ENCODE data around the gene HHAT.

Gene HHAT

DNA sequence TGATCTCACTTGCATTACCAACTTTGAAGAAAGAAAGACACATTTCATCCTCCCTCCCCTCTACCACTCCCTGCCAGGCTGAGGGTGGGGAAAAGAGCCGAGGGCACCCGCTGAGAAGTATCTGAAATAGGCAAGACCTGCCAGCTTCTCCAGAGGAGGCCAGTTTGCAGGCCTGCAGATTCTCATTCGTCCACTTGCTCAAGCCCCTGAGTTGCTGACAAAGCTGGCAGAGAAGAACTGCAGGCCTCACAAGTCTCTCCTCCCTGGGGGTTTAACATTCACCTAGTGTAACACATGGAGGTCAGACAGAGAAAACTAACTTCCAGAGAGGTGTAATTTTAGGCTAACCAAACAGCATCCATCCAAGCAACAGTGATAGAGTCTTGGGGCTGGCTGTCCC is 376.4 kb downstream of the HHAT start:
- no peak overlapping the region for H2AK5ac ChIP-seq (ENCODE audit: low read length)
- no peak overlapping the region for H2BK5ac ChIP-seq (ENCODE audit: low read length)
- H4K5ac ChIP-seq (ENCODE audit: low read length): no peak overlapping the region
- H3K4me1 ChIP-seq (ENCODE audit: control insufficient read depth, low read depth, low read length): no peaks in the 10 kb centered on the region
- H2BK120ac ChIP-seq (ENCODE audit: low read depth, low read length): no peak overlapping the region
- no peak overlapping the region for H3K9ac ChIP-seq (ENCODE audit: low read length)
- no peak overlapping the region for H2BK15ac ChIP-seq (replicated peaks; ENCODE audit: low read depth)
- H3K36me3 ChIP-seq (ENCODE audit: control insufficient read depth, insufficient read depth, low read length): no peaks in the 10 kb centered on the region
- H3K4me2 ChIP-seq (ENCODE audit: low read length): no peak overlapping the region
- H3K4me3 ChIP-seq (ENCODE audit: low read length): no peak overlapping the region
- no peak overlapping the region for H4K8ac ChIP-seq (ENCODE audit: low read depth, low read length)
- no peak overlapping the region for H3K4ac ChIP-seq (ENCODE audit: low read depth, low read length)
- H3K27ac ChIP-seq (ENCODE audit: low read depth, low read length): no peak overlapping the region
- H3K18ac ChIP-seq (ENCODE audit: low read length): no peak overlapping the region
- no peak for DNase-seq
- H3K56ac ChIP-seq (ENCODE audit: low read length): no peak overlapping the region
- no peaks in the 10 kb centered on the region for H3K27me3 ChIP-seq (ENCODE audit: insufficient read depth, low read length, poor library complexity)
- no CpG with 5 or more reads among the region's 3 CpGs for WGBS (ENCODE audit: extremely low coverage, insufficient coverage, low lambda C conversion rate)
- no peaks in the 10 kb centered on the region for H3K79me2 ChIP-seq (ENCODE audit: control insufficient read depth, insufficient read depth, low read length)
- H3K23ac ChIP-seq (ENCODE audit: low read length): no peak overlapping the region
- H3K79me1 ChIP-seq (ENCODE audit: low read length): no peaks in the 10 kb centered on the region

- no peak for DNase-seq
- Histone ChIP-seq H2BK15ac (replicated peaks; ENCODE audit: low read depth) (no peak overlapping the region), H3K79me1 (ENCODE audit: low read length) (no peaks in the 10 kb centered on the region), H3K18ac (ENCODE audit: low read length) (no peak overlapping the region), H3K4me3 (ENCODE audit: low read length) (no peak overlapping the region), H3K9ac (ENCODE audit: low read length) (no peak overlapping the region), H3K27me3 (ENCODE audit: insufficient read depth, low read length, poor library complexity) (no peaks in the 10 kb centered on the region), H4K8ac (ENCODE audit: low read depth, low read length) (no peak overlapping the region), H3K36me3 (ENCODE audit: control insufficient read depth, insufficient read depth, low read length) (no peaks in the 10 kb centered on the region), H3K56ac (ENCODE audit: low read length) (no peak overlapping the region), H2BK120ac (ENCODE audit: low read depth, low read length) (no peak overlapping the region), H3K23ac (ENCODE audit: low read length) (no peak overlapping the region), H3K4ac (ENCODE audit: low read depth, low read length) (no peak overlapping the region), H3K27ac (ENCODE audit: low read depth, low read length) (no peak overlapping the region), H3K4me1 (ENCODE audit: control insufficient read depth, low read depth, low read length) (no peaks in the 10 kb centered on the region), H2BK5ac (ENCODE audit: low read length) (no peak overlapping the region), H3K79me2 (ENCODE audit: control insufficient read depth, insufficient read depth, low read length) (no peaks in the 10 kb centered on the region), H2AK5ac (ENCODE audit: low read length) (no peak overlapping the region), H3K4me2 (ENCODE audit: low read length) (no peak overlapping the region), H4K5ac (ENCODE audit: low read length) (no peak overlapping the region)
- no CpG with 5 or more reads among the region's 3 CpGs for WGBS (ENCODE audit: extremely low coverage, insufficient coverage, low lambda C conversion rate)
These were observed 377.5 kb downstream of the HHAT start for GRCh38 chr1:210706246-210706645.

DNA sequence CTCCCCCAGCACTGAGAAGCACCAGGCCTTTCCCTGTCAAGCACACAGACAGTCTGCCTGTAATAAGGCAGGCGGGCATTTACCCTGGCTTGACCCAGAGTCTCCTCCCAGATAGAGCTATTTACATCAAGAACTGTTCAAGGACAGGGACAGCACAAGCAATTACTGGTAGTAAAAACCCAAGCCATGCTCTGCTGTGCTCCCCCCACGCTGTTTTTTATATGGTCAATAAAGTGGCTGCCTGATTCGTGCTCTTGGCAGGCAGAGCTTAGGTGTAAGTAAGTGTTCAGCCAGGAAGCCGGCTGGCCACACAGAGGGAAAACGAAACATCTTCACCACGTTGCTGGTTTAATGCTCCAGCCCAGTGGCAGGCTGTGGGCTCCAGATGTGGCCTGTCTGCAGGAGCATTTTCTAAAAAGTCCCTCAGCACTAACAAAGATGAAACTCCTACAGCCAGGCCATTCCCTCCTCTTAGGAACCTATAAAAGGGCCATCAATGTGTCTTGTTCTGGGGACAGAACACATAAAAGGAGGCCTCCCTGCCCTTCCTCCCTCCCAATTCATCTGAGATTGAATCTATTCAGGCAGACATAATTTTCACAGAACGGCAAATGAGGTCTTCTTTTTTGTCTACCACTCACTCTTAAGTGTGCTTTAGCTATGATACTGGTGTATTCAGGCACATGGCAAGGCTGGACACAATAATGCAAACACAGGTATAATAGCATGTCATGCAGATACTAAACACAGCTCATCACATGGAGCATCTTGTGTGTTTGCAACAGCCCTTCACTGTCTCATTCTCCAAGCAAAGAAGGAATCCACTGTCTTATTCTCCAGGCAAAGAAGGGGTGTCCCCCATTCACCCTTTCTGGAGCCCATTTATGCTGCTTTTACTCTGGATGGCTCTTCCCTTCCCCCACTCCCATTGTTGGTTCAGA is 378.9 kb downstream of the HHAT start:
- no peak overlapping the region for H4K8ac ChIP-seq (ENCODE audit: low read depth, low read length)
- no CpG with 5 or more reads among the region's 7 CpGs for WGBS (ENCODE audit: extremely low coverage, insufficient coverage, low lambda C conversion rate)
- H3K4me1 ChIP-seq (ENCODE audit: control insufficient read depth, low read depth, low read length): no peaks in the 10 kb centered on the region
- no peak overlapping the region for H2BK15ac ChIP-seq (replicated peaks; ENCODE audit: low read depth)
- no peak overlapping the region for H2BK5ac ChIP-seq (ENCODE audit: low read length)
- no peak overlapping the region for H2AK5ac ChIP-seq (ENCODE audit: low read length)
- H4K5ac ChIP-seq (ENCODE audit: low read length): no peak overlapping the region
- no peak overlapping the region for H2BK120ac ChIP-seq (ENCODE audit: low read depth, low read length)
- no peaks in the 10 kb centered on the region for H3K36me3 ChIP-seq (ENCODE audit: control insufficient read depth, insufficient read depth, low read length)
- no peak overlapping the region for H3K56ac ChIP-seq (ENCODE audit: low read length)
- no peaks in the 10 kb centered on the region for H3K79me1 ChIP-seq (ENCODE audit: low read length)
- H3K4ac ChIP-seq (ENCODE audit: low read depth, low read length): no peak overlapping the region
- no peak for DNase-seq
- H3K4me3 ChIP-seq (ENCODE audit: low read length): no peak overlapping the region
- H3K4me2 ChIP-seq (ENCODE audit: low read length): no peak overlapping the region
- no peaks in the 10 kb centered on the region for H3K27me3 ChIP-seq (ENCODE audit: insufficient read depth, low read length, poor library complexity)
- H3K18ac ChIP-seq (ENCODE audit: low read length): no peak overlapping the region
- H3K9ac ChIP-seq (ENCODE audit: low read length): no peak overlapping the region
- H3K79me2 ChIP-seq (ENCODE audit: control insufficient read depth, insufficient read depth, low read length): no peaks in the 10 kb centered on the region
- H3K27ac ChIP-seq (ENCODE audit: low read depth, low read length): no peak overlapping the region
- H3K23ac ChIP-seq (ENCODE audit: low read length): no peak overlapping the region

GRCh38 chr1:210709701-210710100 is 381.0 kb downstream of the HHAT start:
- Histone ChIP-seq H2AK5ac (ENCODE audit: low read length) (no peak overlapping the region), H3K23ac (ENCODE audit: low read length) (no peak overlapping the region), H3K4me3 (ENCODE audit: low read length) (no peak overlapping the region), H3K4me2 (ENCODE audit: low read length) (no peak overlapping the region), H2BK15ac (replicated peaks; ENCODE audit: low read depth) (no peak overlapping the region), H4K8ac (ENCODE audit: low read depth, low read length) (no peak overlapping the region), H3K79me2 (ENCODE audit: control insufficient read depth, insufficient read depth, low read length) (no peaks in the 10 kb centered on the region), H3K36me3 (ENCODE audit: control insufficient read depth, insufficient read depth, low read length) (no peaks in the 10 kb centered on the region), H3K56ac (ENCODE audit: low read length) (no peak overlapping the region), H3K18ac (ENCODE audit: low read length) (no peak overlapping the region), H4K5ac (ENCODE audit: low read length) (no peak overlapping the region), H3K9ac (ENCODE audit: low read length) (no peak overlapping the region), H3K79me1 (ENCODE audit: low read length) (no peaks in the 10 kb centered on the region), H3K4ac (ENCODE audit: low read depth, low read length) (no peak overlapping the region), H2BK5ac (ENCODE audit: low read length) (no peak overlapping the region), H3K4me1 (ENCODE audit: control insufficient read depth, low read depth, low read length) (no peaks in the 10 kb centered on the region), H3K27ac (ENCODE audit: low read depth, low read length) (no peak overlapping the region), H2BK120ac (ENCODE audit: low read depth, low read length) (no peak overlapping the region), H3K27me3 (ENCODE audit: insufficient read depth, low read length, poor library complexity) (no peaks in the 10 kb centered on the region)
- no CpG with 5 or more reads among the region's 2 CpGs for WGBS (ENCODE audit: extremely low coverage, insufficient coverage, low lambda C conversion rate)
- no peak for DNase-seq

GRCh38 chr1:210711825-210712612 is 383.3 kb downstream of the HHAT start:
- Histone ChIP-seq H4K5ac (ENCODE audit: low read length) (no peak overlapping the region), H3K4me3 (ENCODE audit: low read length) (no peak overlapping the region), H3K79me2 (ENCODE audit: control insufficient read depth, insufficient read depth, low read length) (no peaks in the 10 kb centered on the region), H3K27me3 (ENCODE audit: insufficient read depth, low read length, poor library complexity) (no peaks in the 10 kb centered on the region), H3K18ac (ENCODE audit: low read length) (no peak overlapping the region), H3K9ac (ENCODE audit: low read length) (no peak overlapping the region), H2BK120ac (ENCODE audit: low read depth, low read length) (no peak overlapping the region), H3K79me1 (ENCODE audit: low read length) (no peaks in the 10 kb centered on the region), H3K56ac (ENCODE audit: low read length) (no peak overlapping the region), H3K4ac (ENCODE audit: low read depth, low read length) (no peak overlapping the region), H4K8ac (ENCODE audit: low read depth, low read length) (no peak overlapping the region), H3K36me3 (ENCODE audit: control insufficient read depth, insufficient read depth, low read length) (no peaks in the 10 kb centered on the region), H2BK5ac (ENCODE audit: low read length) (no peak overlapping the region), H3K4me1 (ENCODE audit: control insufficient read depth, low read depth, low read length) (no peaks in the 10 kb centered on the region), H2BK15ac (replicated peaks; ENCODE audit: low read depth) (no peak overlapping the region), H3K4me2 (ENCODE audit: low read length) (no peak overlapping the region), H2AK5ac (ENCODE audit: low read length) (no peak overlapping the region), H3K27ac (ENCODE audit: low read depth, low read length) (no peak overlapping the region), H3K23ac (ENCODE audit: low read length) (no peak overlapping the region)
- WGBS (ENCODE audit: extremely low coverage, insufficient coverage, low lambda C conversion rate): no CpG with 5 or more reads among the region's 7 CpGs
- DNase-seq: peak; percentile 32

All from mesendoderm (in vitro differentiated cells).